GM21447 (cell line): ENCODE results near the gene ARRB1.
"Not testable (repeated sequence)": the region's sequence is repeated elsewhere in the genome, so short reads cannot be mapped to it uniquely, and the experiment has no call there.

Experiments
- ATAC-seq: cut with Tn5 transposase; IDR thresholded peaks from one replicate; pipeline ENCODE4 v1.9.1; 2021; ENCODE audit not compliant: unreplicated experiment

Gene ARRB1

DNA sequence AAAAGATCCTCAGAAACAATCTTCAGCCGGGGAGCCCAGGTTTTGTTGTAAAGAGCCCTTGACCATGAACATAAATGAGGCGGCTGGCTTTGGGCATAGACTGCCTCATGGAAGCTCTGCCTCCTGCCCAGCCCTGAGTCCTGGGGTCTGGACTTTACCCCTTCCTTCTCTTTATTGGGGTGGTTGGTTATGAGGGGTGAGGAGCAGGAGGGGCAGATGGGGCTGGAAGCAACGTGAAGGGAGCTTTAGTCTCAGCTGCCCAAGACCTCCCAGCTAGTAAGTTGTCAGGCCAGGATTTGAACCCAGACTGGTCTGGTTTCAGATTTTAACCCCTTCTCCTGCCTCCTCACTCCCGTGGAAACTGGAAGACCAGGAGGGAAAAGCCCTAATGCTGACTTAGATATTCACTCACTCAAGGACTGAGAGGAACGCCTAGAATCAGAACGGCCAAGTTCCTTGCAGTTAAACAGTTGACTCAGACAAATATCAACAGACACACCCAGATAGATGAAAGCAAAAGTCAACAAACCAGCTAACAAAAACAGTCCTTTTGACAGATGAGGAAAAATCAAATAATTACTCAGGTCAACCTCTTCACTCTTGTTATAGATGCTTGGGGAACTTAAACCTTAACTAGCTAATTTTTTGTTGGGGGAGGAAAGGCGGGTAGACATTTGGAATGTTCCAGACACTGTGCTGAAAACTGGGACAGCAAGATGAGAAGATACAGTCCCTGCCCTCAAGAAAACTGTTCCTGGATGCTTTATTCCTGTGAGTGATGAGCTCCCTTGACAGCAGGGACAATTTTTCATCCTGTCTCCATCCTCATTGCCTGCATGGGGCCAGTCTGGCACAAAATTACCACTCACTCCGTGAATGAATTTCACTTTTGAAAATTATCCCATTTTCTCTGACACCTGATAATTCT, 20.8 kb upstream of the ARRB1 start:
- ATAC-seq: no peak

DNA sequence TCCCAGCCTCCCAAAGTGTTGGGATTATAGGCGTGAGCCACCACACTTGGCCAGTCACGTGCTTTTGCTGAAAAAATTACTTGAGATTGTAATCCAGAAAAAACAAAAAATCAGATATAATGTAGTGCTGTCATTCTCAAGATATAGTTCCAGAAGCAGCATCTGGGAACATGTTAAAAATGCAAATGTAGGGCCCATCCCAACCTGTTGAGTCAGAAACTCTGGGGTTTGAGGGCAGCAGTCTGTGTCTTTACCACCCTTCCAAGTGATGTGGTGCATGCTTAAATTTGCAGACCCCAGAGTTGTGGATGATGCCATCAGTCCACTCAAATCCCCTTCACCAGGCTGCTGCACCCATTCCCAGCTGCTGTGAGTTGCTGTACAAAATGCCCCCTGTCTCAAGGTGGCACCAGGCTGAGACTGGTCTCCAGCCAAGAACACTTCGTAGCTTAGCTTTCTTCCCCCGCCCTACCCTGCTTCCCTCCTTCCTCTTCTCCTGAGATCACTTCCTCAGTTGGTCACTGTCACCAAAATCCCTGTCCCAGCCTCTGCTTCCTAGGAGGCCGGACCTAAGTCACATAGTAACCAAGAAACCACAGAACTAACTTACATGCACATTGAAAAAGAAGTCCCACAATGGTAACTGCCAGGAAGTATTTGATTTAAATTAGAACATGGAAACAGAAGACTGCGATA, 18.2 kb upstream of the ARRB1 start:
- no peak for ATAC-seq

GRCh38 chr11:75366826-75367225, 15.4 kb upstream of the ARRB1 start:
- not testable (repeated sequence) for ATAC-seq

GRCh38 chr11:75365711-75366181, 14.3 kb upstream of the ARRB1 start:
- no peak for ATAC-seq

DNA sequence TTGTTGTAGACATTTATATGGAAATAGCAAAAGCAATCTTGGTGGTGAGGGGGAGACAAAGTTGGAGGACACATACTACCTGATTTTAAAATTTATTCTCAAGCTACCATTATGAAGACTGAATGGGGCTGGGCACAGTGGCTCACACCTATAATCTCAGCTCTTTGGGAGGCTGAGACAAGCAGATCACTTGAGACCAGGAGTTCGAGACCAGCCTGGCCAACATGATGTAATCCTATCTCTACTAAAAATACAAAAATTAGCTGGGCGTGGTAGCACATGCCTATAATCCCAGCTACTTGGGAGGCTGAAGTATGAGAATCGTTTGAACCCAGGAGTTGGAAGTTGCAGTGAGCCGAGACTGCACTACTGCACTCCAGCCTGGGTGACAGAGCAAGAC, 10.8 kb upstream of the ARRB1 start:
- ATAC-seq: not testable (repeated sequence)

GRCh38 chr11:75356613-75357012, 5.2 kb upstream of the ARRB1 start:
- no peak for ATAC-seq

DNA sequence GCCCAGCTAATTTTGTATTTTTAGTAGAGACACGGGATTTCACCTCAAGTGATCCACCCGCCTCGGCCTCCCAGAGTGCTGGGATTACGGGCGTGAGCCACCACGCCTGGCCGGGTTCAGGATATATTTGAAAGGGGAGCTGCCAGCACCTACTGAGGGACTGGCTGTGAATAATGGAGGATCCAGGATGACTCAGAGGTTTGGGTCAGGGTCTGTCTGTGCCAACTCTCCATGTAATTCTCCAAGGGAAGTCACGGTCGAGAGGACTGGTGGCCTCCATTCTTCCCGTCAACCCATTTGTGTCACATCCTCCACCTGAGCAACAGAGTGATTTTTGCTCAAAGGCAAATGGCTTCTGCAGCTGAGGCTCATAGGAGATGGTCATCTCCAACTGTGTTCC, 3.6 kb upstream of the ARRB1 start:
- ATAC-seq: no peak

DNA sequence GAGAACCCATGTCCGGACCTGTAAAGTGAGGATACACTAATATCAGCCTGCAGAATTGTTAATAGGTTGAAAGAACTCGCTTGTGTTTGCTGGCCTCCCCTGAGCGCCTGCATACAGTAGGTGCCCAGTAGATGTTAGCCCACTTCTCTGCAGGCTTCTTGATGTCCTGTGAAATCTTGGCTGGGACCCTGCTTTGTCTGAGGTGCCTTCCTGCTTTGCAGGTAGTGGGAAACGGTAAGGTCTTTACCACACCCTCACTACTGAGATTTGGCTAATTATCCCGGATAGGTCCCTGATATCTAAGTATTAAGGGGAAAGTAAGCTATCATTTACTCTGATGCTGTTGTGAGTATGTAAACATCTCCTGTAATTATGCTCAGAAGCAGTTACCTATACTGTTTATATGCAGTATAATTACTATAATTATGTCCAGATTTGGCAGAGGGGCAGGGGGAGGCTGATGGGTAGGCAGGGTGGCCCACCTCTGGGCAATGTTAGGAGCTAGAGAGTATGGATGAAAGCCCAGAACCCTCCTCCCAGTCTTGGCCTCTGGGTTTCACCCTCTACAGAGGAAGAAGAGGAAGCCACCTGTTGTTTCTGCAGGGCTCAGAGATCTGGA, 1.2 kb upstream of the ARRB1 start:
- no peak for ATAC-seq

GRCh38 chr11:75351791-75352587, 528 bp upstream of the ARRB1 start:
- ATAC-seq: no peak

- ATAC-seq: no peak
Observed at GRCh38 chr11:75350743-75351540, 519 bp downstream of the ARRB1 start.

- no peak for ATAC-seq
Observed at GRCh38 chr11:75350122-75350742, 1.2 kb downstream of the ARRB1 start.

- no peak for ATAC-seq
Observed at GRCh38 chr11:75349521-75350116, 1.8 kb downstream of the ARRB1 start.

DNA sequence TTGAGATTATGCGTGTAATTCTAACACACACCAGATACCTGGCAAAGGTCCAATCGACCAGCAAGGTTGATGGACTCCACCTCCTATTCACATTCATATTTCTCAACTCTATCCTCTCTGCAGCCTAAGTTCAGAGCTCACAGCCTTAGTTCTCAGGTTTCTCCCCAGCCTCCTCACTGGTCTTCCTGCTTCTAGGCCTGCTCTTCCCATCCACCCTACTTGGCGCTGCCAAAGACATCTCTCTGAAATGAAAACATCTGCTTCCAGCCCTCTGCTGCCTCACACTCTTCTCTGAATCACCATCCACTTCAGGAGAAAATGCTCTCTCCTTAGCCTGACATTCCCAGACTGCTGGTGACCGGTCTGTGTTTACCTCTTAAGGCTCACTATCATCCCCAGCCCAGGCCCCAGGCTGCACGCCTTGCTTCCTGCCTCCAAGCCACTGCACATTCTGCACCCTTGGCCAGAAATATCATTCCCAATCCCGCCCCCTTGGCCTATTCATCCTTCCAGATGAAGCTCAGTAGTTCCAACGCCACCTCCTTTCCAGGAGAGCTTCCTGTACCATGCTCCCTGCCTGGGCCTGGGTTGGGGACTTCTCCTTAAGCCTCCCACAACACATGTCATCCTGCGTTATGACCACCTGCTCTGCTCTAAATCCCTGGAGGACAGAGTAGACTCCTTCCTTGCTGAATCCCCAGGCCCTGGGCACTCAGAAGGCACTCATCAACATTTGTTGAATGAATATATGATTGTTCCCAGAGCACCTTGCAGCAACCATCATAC, 3.5 kb downstream of the ARRB1 start:
- no peak for ATAC-seq

GRCh38 chr11:75346912-75347647, 4.4 kb downstream of the ARRB1 start:
- ATAC-seq: no peak

DNA sequence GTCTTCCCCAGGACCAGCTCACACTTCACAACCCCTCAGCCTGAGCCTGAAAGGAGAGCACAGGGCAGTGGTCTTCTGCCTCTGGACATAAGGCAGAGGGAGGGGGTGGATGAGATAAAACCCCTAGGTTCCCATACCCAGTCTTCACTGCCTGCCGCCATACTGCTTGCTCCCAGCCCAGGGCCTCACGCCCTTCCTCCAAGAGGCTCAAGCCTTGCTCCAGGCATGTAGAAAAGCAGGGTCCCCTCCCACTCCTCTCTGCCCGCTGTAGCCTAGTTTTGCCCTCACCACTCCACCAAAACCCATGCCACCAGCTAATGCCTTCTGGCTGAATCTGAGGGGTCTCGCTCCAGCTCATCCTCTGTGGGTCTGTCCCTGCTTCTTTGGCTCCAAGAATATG, 5.2 kb downstream of the ARRB1 start:
- ATAC-seq: no peak

DNA sequence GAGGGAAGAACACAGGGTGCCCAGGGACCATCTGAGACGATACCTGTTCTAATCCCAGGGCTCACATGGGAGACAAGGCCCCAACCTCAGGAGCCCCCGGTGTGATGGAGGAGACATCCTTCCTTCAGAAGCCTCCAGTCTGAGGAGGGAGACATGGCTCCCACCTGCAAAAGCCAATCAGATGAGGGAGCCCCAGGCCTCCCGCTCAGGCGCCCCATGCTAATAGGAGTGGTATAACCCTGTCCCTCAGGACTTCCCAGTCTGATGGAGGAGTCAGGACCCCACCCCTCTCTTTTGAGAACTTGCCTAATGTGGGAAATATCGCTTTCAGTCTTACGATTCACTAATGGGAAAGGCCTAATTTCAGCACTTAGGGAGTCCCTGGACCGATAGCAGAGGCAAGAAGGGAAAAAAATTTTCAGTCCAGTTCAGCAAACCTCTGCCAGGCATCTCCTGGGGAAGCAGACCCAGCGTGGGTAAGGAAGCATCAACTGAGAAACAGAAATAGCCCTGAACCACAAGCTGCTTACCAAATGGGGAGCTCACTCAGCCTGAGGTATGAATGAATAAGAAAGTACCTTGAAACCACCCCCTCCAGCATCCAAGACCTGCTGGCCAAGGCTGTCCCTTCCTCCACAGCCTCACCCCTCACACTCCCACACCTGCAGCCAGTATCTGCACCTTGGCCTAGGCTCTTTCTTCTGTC, 5.9 kb downstream of the ARRB1 start:
- ATAC-seq: no peak

DNA sequence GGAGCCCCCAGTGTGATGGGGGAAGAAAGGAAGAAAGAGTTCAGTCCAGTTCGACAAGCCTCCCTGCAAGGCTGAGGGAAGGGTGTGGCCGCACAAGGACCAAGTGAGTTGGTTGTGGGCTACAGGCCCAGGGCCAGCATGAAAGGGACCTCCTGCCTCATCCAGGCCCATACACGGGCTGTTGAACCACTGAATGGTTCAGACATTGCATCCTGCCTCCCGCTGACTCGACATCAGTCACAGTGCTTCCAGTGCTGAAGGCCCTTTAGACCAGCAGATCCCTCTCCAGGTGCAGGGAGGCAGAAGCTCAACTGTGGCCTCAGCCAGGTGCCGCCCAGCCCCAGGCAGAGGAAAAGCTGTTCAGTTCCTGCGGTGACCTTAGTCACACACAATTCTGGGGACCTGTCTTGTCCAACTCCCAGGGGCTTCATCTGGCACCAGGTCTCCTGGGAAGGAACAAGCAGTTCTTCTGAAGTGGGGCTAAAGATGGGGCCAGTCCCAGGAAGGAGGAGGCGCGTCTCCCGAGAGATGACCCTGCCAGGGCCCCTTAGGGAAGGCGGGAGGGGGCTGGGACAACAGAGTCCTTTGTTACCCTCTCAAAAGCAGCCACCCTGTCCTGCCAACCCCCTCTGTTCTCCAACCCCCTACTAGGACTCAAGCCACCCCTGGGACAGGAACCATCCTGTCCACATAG, 6.6 kb downstream of the ARRB1 start:
- ATAC-seq: no peak
